ENCODE measurements around the gene ZSWIM7. TPM values are rescaled to one million over a fixed set of nuclear protein-coding genes. Genes with fewer than 3 reads are reported as not detected.

The ZSWIM7 gene
- 24.5 TPM for total RNA-seq

GRCh38 chr17:15999141-15999973 is at the start of gene ZSWIM7, which contains the start of gene TTC19:
TSS of gene ZSWIM7 (minus strand) at chr17:15999704. CDS start at chr17:15999594, 110 bp downstream.
TSS of gene TTC19 (plus strand) at chr17:15999824. CDS start at chr17:15999849, 25 bp downstream.
- Histone ChIP-seq H3K27ac (ENCODE audit: low read depth, low read length) (peak within 1 kb of the TSS; percentile 87), H3K4me1 (ENCODE audit: control insufficient read depth in 3 of 3, insufficient read depth in 3 of 3, low read length in 3 of 3) (peaks cover 9 to 19% (median 15%) of the 10 kb centered on the region in 3 donors), H3K9me3 (ENCODE audit: control insufficient read depth in 3 of 3, low read length in 3 of 3) (no peaks in the 10 kb centered on the region), H3K4me3 (ENCODE audit: low read length in 3 of 3) (peak within 1 kb of the TSS; percentile 84 to 92 (median 92)), H3K27me3 (ENCODE audit: control insufficient read depth in 3 of 3, insufficient read depth in 3 of 3, low read length in 3 of 3) (no peaks in the 10 kb centered on the region), H3K9ac (ENCODE audit: low read depth in 1 of 3, low read length in 3 of 3) (peak within 1 kb of the TSS; percentile 83 to 94 (median 85)), H3K36me3 (ENCODE audit: control insufficient read depth in 3 of 3, insufficient read depth in 3 of 3, low read length in 3 of 3) (peaks cover 16 to 38% (median 18%) of the 10 kb centered on the region in 3 donors)

- Histone ChIP-seq H3K27ac (ENCODE audit: low read depth, low read length) (no peak overlapping the region), H3K9ac (ENCODE audit: low read depth in 1 of 3, low read length in 3 of 3) (no peak overlapping the region), H3K27me3 (ENCODE audit: control insufficient read depth in 3 of 3, insufficient read depth in 3 of 3, low read length in 3 of 3) (no peaks in the 10 kb centered on the region), H3K4me1 (ENCODE audit: control insufficient read depth in 3 of 3, insufficient read depth in 3 of 3, low read length in 3 of 3) (no peaks in the 10 kb centered on the region), H3K9me3 (ENCODE audit: control insufficient read depth in 3 of 3, low read length in 3 of 3) (no peaks in the 10 kb centered on the region), H3K36me3 (ENCODE audit: control insufficient read depth in 3 of 3, insufficient read depth in 3 of 3, low read length in 3 of 3) (peaks cover 17 to 45% (median 36%) of the 10 kb centered on the region in 3 donors), H3K4me3 (ENCODE audit: low read length in 3 of 3) (no peak overlapping the region)
Measured at GRCh38 chr17:16048811-16049449, 49.4 kb upstream of the ZSWIM7 start.

GRCh38 chr17:16046966-16047365 is 47.5 kb upstream of the ZSWIM7 start:
- Histone ChIP-seq H3K36me3 (ENCODE audit: control insufficient read depth in 3 of 3, insufficient read depth in 3 of 3, low read length in 3 of 3) (peaks cover 23 to 54% (median 46%) of the 10 kb centered on the region in 3 donors), H3K27ac (ENCODE audit: low read depth, low read length) (no peak overlapping the region), H3K4me1 (ENCODE audit: control insufficient read depth in 3 of 3, insufficient read depth in 3 of 3, low read length in 3 of 3) (no peaks in the 10 kb centered on the region)

GRCh38 chr17:16044487-16044886 is 45.0 kb upstream of the ZSWIM7 start:
- Histone ChIP-seq H3K4me1 (ENCODE audit: control insufficient read depth in 3 of 3, insufficient read depth in 3 of 3, low read length in 3 of 3) (no peaks in the 10 kb centered on the region), H3K9me3 (ENCODE audit: control insufficient read depth in 3 of 3, low read length in 3 of 3) (no peaks in the 10 kb centered on the region), H3K4me3 (ENCODE audit: low read length in 3 of 3) (no peak overlapping the region), H3K9ac (ENCODE audit: low read depth in 1 of 3, low read length in 3 of 3) (no peak overlapping the region), H3K27ac (ENCODE audit: low read depth, low read length) (no peak overlapping the region), H3K36me3 (ENCODE audit: control insufficient read depth in 3 of 3, insufficient read depth in 3 of 3, low read length in 3 of 3) (peaks cover 28 to 63% (median 49%) of the 10 kb centered on the region in 3 donors), H3K27me3 (ENCODE audit: control insufficient read depth in 3 of 3, insufficient read depth in 3 of 3, low read length in 3 of 3) (no peaks in the 10 kb centered on the region)

More at GRCh38 chr17:16046966-16047365, 47.5 kb upstream of the ZSWIM7 start:
- no peaks in the 10 kb centered on the region for H3K9me3 ChIP-seq (ENCODE audit: control insufficient read depth in 3 of 3, low read length in 3 of 3)
- H3K9ac ChIP-seq (ENCODE audit: low read depth in 1 of 3, low read length in 3 of 3): no peak overlapping the region
- H3K27me3 ChIP-seq (ENCODE audit: control insufficient read depth in 3 of 3, insufficient read depth in 3 of 3, low read length in 3 of 3): no peaks in the 10 kb centered on the region
- H3K4me3 ChIP-seq (ENCODE audit: low read length in 3 of 3): no peak overlapping the region

- Histone ChIP-seq H3K9me3 (ENCODE audit: control insufficient read depth in 3 of 3, low read length in 3 of 3) (no peaks in the 10 kb centered on the region), H3K36me3 (ENCODE audit: control insufficient read depth in 3 of 3, insufficient read depth in 3 of 3, low read length in 3 of 3) (peaks cover 29 to 50% (median 48%) of the 10 kb centered on the region in 3 donors), H3K4me3 (ENCODE audit: low read length in 3 of 3) (no peak overlapping the region), H3K27me3 (ENCODE audit: control insufficient read depth in 3 of 3, insufficient read depth in 3 of 3, low read length in 3 of 3) (no peaks in the 10 kb centered on the region), H3K27ac (ENCODE audit: low read depth, low read length) (no peak overlapping the region), H3K9ac (ENCODE audit: low read depth in 1 of 3, low read length in 3 of 3) (no peak overlapping the region), H3K4me1 (ENCODE audit: control insufficient read depth in 3 of 3, insufficient read depth in 3 of 3, low read length in 3 of 3) (no peaks in the 10 kb centered on the region)
Measured at GRCh38 chr17:16040710-16041251, 41.3 kb upstream of the ZSWIM7 start.

- Histone ChIP-seq H3K4me3 (ENCODE audit: low read length in 3 of 3) (no peak overlapping the region), H3K27ac (ENCODE audit: low read depth, low read length) (no peak overlapping the region), H3K9me3 (ENCODE audit: control insufficient read depth in 3 of 3, low read length in 3 of 3) (no peaks in the 10 kb centered on the region), H3K9ac (ENCODE audit: low read depth in 1 of 3, low read length in 3 of 3) (no peak overlapping the region), H3K27me3 (ENCODE audit: control insufficient read depth in 3 of 3, insufficient read depth in 3 of 3, low read length in 3 of 3) (no peaks in the 10 kb centered on the region), H3K36me3 (ENCODE audit: control insufficient read depth in 3 of 3, insufficient read depth in 3 of 3, low read length in 3 of 3) (peaks cover 30 to 56% (median 50%) of the 10 kb centered on the region in 3 donors), H3K4me1 (ENCODE audit: control insufficient read depth in 3 of 3, insufficient read depth in 3 of 3, low read length in 3 of 3) (no peaks in the 10 kb centered on the region)
Measured at GRCh38 chr17:16037636-16038035, 38.1 kb upstream of the ZSWIM7 start.

GRCh38 chr17:16036261-16036660 is 36.8 kb upstream of the ZSWIM7 start:
- Histone ChIP-seq H3K9me3 (ENCODE audit: control insufficient read depth in 3 of 3, low read length in 3 of 3) (no peaks in the 10 kb centered on the region), H3K4me1 (ENCODE audit: control insufficient read depth in 3 of 3, insufficient read depth in 3 of 3, low read length in 3 of 3) (no peaks in the 10 kb centered on the region), H3K27me3 (ENCODE audit: control insufficient read depth in 3 of 3, insufficient read depth in 3 of 3, low read length in 3 of 3) (no peaks in the 10 kb centered on the region), H3K9ac (ENCODE audit: low read depth in 1 of 3, low read length in 3 of 3) (no peak overlapping the region), H3K27ac (ENCODE audit: low read depth, low read length) (no peak overlapping the region), H3K36me3 (ENCODE audit: control insufficient read depth in 3 of 3, insufficient read depth in 3 of 3, low read length in 3 of 3) (peaks cover 29 to 62% (median 53%) of the 10 kb centered on the region in 3 donors), H3K4me3 (ENCODE audit: low read length in 3 of 3) (no peak overlapping the region)

- Histone ChIP-seq H3K4me1 (ENCODE audit: control insufficient read depth in 3 of 3, insufficient read depth in 3 of 3, low read length in 3 of 3) (no peaks in the 10 kb centered on the region), H3K9ac (ENCODE audit: low read depth in 1 of 3, low read length in 3 of 3) (no peak overlapping the region), H3K9me3 (ENCODE audit: control insufficient read depth in 3 of 3, low read length in 3 of 3) (no peaks in the 10 kb centered on the region), H3K4me3 (ENCODE audit: low read length in 3 of 3) (no peak overlapping the region), H3K36me3 (ENCODE audit: control insufficient read depth in 3 of 3, insufficient read depth in 3 of 3, low read length in 3 of 3) (peaks cover 21 to 73% (median 57%) of the 10 kb centered on the region in 3 donors), H3K27me3 (ENCODE audit: control insufficient read depth in 3 of 3, insufficient read depth in 3 of 3, low read length in 3 of 3) (no peaks in the 10 kb centered on the region), H3K27ac (ENCODE audit: low read depth, low read length) (no peak overlapping the region)
Measured at GRCh38 chr17:16033729-16034349, 34.3 kb upstream of the ZSWIM7 start.

GRCh38 chr17:16027708-16028584 is 28.4 kb upstream of the ZSWIM7 start:
- Histone ChIP-seq H3K27ac (ENCODE audit: low read depth, low read length) (no peak overlapping the region), H3K27me3 (ENCODE audit: control insufficient read depth in 3 of 3, insufficient read depth in 3 of 3, low read length in 3 of 3) (no peaks in the 10 kb centered on the region), H3K4me3 (ENCODE audit: low read length in 3 of 3) (no peak overlapping the region), H3K9ac (ENCODE audit: low read depth in 1 of 3, low read length in 3 of 3) (no peak overlapping the region), H3K4me1 (ENCODE audit: control insufficient read depth in 3 of 3, insufficient read depth in 3 of 3, low read length in 3 of 3) (no peaks in the 10 kb centered on the region), H3K36me3 (ENCODE audit: control insufficient read depth in 3 of 3, insufficient read depth in 3 of 3, low read length in 3 of 3) (peaks cover 36 to 79% (median 59%) of the 10 kb centered on the region in 3 donors), H3K9me3 (ENCODE audit: control insufficient read depth in 3 of 3, low read length in 3 of 3) (no peaks in the 10 kb centered on the region)
